Right atrium auricular region (tissue), 2 donors: ENCODE data around the gene P2RX1. TPM values are rescaled to one million over a fixed set of nuclear protein-coding genes. Genes with fewer than 3 reads are reported as not detected.
A peak's percentile ranks its signal among the peaks of the same experiment; 100 is the strongest.

Experiments
- DNase-seq: peaks from one replicate; pipeline ENCODE4 v3.0.0-alpha.2; 2019; ENCODE audit warnings: low spot score
- H3K27ac ChIP-seq, 2 donors: fragments of 200-600 bp; sonication (generic); 1 replicate in 1 of 2; 2 replicates in 1 of 2; pipeline ENCODE4 v1.5.1; 2016 to 2019
- H3K27me3 ChIP-seq, 2 donors: fragments of 200-600 bp; sonication (generic); one replicate each; pipeline versions ENCODE4 v1.5.1 to v1.6.0; 2017 to 2019
- H3K36me3 ChIP-seq: fragments of 200-600 bp; sonication (generic); one replicate; pipeline ENCODE4 v1.5.1; 2016
- H3K4me1 ChIP-seq, 2 donors: fragments of 200-600 bp; sonication (generic); one replicate each; pipeline versions ENCODE4 v1.5.1 to v1.6.0; 2017 to 2019
- H3K4me3 ChIP-seq, 2 donors: fragments of 200-600 bp; sonication (generic); 1 replicate in 1 of 2; 2 replicates in 1 of 2; pipeline ENCODE4 v1.5.1; 2017 to 2019; ENCODE audit warnings: mild to moderate bottlenecking in 1 of 2, moderate library complexity in 1 of 2
- H3K9me3 ChIP-seq, 2 donors: fragments of 200-600 bp; sonication (generic); one replicate each; pipeline ENCODE4 v1.5.1; 2019
- total RNA-seq, 2 donors: library from RNA; depleted of rRNA; stranded (reverse); fragments of >200 nt; gene quantifications; one replicate each; pipeline ENCODE4 v1.1.0, GENCODE V29; 2016
- TF ChIP-seq, protein P1 (sequence below), 2 donors: fragments of 200-600 bp; sonication (generic); IDR thresholded peaks; one replicate each; pipeline ENCODE4 v1.5.1; 2019; ENCODE audit warnings: antibody characterized with exemption in 2 of 2

The P2RX1 gene
- total RNA-seq, 2 donors from 2014 or later, result 0.85 to 2.8 TPM

DNA sequence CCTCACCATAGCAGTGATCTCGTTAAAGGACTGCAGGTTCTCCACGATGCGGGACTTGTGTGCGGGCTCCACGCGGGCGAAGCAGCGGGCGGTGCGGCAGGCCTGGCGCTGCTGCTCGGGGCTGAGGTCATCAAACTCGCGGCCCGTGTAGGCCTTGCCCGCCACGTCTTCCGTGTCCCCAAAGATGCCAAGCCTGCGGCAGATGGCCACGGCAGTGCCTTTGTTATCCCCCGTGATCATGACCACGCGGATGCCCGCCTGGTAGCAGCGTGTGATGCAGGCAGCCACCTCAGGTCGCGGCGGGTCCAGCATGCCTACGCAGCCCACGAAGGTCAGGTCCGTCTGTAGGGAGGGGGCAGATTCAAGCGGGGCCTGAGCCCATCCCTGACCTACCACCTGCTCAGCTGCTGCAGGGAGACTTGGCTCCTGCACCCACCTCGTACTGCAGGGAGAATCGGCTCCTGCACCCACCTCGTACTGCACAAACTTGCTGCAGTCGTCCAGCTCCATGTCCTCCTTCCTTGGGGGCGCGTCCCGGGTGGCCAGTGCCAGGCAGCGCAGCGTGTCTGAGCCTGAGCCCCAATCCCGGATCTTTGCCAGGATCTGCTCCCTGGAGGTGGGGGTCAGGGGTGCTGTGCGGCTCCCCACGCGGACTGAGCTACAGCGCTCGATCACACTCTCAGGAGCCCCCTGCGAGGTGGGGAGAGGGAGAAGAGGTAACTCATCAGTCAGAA, 24.9 kb upstream of the P2RX1 start:
- H3K27me3 ChIP-seq, result no peaks in the 10 kb centered on the region
- H3K4me1 ChIP-seq, result peaks cover 0 to 19% of the 10 kb centered on the region in 2 donors
- no peaks in the 10 kb centered on the region for H3K36me3 ChIP-seq
- DNase-seq, result no peak
- H3K4me3 ChIP-seq, result no peak overlapping the region
- no peaks in the 10 kb centered on the region for H3K9me3 ChIP-seq
- H3K27ac ChIP-seq, result no peak overlapping the region
- TF ChIP-seq, protein P1, sequence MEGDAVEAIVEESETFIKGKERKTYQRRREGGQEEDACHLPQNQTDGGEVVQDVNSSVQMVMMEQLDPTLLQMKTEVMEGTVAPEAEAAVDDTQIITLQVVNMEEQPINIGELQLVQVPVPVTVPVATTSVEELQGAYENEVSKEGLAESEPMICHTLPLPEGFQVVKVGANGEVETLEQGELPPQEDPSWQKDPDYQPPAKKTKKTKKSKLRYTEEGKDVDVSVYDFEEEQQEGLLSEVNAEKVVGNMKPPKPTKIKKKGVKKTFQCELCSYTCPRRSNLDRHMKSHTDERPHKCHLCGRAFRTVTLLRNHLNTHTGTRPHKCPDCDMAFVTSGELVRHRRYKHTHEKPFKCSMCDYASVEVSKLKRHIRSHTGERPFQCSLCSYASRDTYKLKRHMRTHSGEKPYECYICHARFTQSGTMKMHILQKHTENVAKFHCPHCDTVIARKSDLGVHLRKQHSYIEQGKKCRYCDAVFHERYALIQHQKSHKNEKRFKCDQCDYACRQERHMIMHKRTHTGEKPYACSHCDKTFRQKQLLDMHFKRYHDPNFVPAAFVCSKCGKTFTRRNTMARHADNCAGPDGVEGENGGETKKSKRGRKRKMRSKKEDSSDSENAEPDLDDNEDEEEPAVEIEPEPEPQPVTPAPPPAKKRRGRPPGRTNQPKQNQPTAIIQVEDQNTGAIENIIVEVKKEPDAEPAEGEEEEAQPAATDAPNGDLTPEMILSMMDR (IDR thresholded peaks at IDR 0.05), result no peak

DNA sequence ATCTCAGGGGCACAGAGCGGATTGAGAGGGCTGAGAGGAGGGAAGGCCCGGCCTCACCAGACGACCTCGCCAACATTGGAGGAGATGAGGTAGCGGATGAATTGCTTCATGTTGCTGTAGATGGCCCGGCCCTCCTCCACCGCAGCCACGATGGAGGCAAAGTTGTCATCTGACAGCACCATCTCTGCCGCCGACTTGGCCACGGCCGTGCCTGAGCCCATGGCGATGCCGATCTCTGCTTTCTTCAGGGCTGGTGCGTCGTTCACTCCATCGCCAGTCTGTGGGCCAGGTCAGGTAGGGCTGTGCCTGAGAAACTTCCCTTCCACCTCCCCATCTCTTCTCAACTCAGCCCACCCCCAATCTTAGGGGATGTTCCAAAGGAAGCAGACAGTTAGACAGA, 21.1 kb upstream of the P2RX1 start:
- no peak overlapping the region for H3K27ac ChIP-seq
- H3K36me3 ChIP-seq, result no peaks in the 10 kb centered on the region
- no peaks in the 10 kb centered on the region for H3K4me1 ChIP-seq
- TF ChIP-seq, protein P1 (IDR thresholded peaks at IDR 0.05), result no peak
- H3K9me3 ChIP-seq, result no peaks in the 10 kb centered on the region
- H3K27me3 ChIP-seq, result no peaks in the 10 kb centered on the region
- no peak for DNase-seq
- no peak overlapping the region for H3K4me3 ChIP-seq

DNA sequence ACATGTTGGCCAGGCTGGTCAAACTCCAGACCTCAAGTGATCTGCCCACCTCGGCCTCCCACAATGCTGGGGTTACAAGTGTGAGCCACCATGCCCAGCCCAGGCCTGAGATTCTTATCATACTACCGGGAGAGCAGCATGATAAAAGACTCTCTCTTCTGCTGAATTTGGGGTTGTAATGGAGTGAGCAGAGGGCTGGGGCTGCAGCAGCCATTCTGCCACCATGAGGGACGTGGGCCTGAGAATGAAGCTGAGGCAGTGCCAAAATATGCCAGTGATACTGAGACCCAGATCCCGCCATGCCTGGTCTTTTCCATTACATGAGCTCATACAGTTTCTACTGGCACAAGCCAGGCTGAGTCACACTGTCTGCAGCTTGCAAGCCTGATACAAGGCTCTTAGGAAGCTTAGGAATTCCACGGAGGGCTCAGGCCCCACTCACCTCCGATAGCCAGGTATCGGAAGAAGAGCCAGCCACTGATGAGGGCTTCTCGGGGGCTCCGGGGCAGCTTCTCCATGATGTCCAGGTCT, 19.6 kb upstream of the P2RX1 start:
- no peak for DNase-seq
- Histone ChIP-seq H3K9me3 (no peaks in the 10 kb centered on the region), H3K36me3 (no peaks in the 10 kb centered on the region), H3K4me3 (no peak overlapping the region), H3K4me1 (no peaks in the 10 kb centered on the region), H3K27ac (no peak overlapping the region), H3K27me3 (no peaks in the 10 kb centered on the region)
- TF ChIP-seq, protein P1 (IDR thresholded peaks at IDR 0.05), result no peak

DNA sequence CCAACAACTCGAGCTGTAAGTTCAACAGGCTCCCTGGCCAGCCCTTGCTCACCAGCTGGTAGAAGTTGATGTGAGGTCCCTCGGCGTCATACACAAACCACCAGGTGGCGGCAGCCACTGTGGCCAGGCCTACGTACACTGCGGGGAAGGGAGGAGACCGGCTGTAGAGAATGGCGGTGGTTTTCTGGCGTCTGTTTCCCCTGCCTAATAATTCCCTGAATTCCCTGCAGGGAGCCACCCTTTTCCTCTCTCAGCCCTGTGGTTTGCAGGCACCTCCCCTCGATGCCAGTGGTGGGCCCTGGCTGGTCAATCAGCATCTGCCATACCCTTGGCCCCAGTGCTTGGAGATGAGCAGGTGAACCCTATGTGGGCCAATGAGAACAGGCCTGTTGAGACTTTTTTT, 18.9 kb upstream of the P2RX1 start:
- H3K4me1 ChIP-seq, result no peaks in the 10 kb centered on the region
- H3K9me3 ChIP-seq, result no peaks in the 10 kb centered on the region
- no peaks in the 10 kb centered on the region for H3K36me3 ChIP-seq
- no peak overlapping the region for H3K4me3 ChIP-seq
- no peak overlapping the region for H3K27ac ChIP-seq
- no peak for DNase-seq
- TF ChIP-seq, protein P1 (IDR thresholded peaks at IDR 0.05), result peak; percentile 28 to 82
- H3K27me3 ChIP-seq, result no peaks in the 10 kb centered on the region

DNA sequence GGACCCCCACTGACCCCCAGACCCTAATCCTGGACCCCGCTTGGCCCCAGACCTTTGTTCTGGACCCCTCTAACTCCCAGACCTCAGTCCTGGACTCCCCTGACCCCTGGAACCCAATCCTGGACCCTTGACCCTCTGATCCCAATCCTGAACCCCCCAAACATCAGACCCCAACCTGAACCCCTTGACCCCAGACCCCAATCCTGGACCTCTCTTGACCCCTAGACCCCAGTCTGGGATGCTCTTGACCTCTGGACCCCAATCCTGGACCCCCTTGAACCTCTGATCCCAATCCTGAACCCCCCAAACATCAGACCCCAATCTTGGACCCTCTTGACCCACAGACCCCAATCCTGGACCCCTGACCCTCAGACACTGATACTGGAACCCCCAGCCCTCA, 13.5 kb upstream of the P2RX1 start:
- Histone ChIP-seq H3K27ac (no peak overlapping the region), H3K4me3 (no peak overlapping the region), H3K36me3 (no peaks in the 10 kb centered on the region), H3K9me3 (no peaks in the 10 kb centered on the region), H3K4me1 (peaks cover 0 to 13% of the 10 kb centered on the region in 2 donors), H3K27me3 (no peaks in the 10 kb centered on the region)
- no peak for DNase-seq
- TF ChIP-seq, protein P1 (IDR thresholded peaks at IDR 0.05), result no peak
